Liver (tissue), 9 donors: Measurements from ENCODE around the gene JAK2. TPM values are rescaled to one million over a fixed set of nuclear protein-coding genes. Genes with fewer than 3 reads are reported as not detected.

Experiments used
- DNase-seq: peaks from one replicate; pipeline ENCODE4 v3.0.0-alpha.2; 2017; ENCODE audit warnings: low spot score
- H3K27ac ChIP-seq, 2 donors: one replicate each; pipeline ENCODE4 v1.7.0; 2013; ENCODE audit warnings: inconsistent platforms in 2 of 2, low read length in 2 of 2, control low read depth in 1 of 2, low read depth in 1 of 2, mild to moderate bottlenecking in 1 of 2
- H3K27me3 ChIP-seq, 4 donors: one replicate each; pipeline versions ENCODE4 v1.6.1 to v1.7.0; 2013; ENCODE audit warnings: low read length in 3 of 4, inconsistent platforms in 1 of 4, mild to moderate bottlenecking in 1 of 4, moderate library complexity in 1 of 4; ENCODE audit not compliant: control insufficient read depth in 4 of 4, insufficient read depth in 4 of 4
- H3K36me3 ChIP-seq, 4 donors: one replicate each; pipeline versions ENCODE4 v1.6.1 to v1.7.0; 2013; ENCODE audit warnings: low read length in 3 of 4, mild to moderate bottlenecking in 3 of 4, low read depth in 1 of 4, moderate library complexity in 1 of 4; ENCODE audit not compliant: control insufficient read depth in 4 of 4, insufficient read depth in 3 of 4
- H3K4me1 ChIP-seq, 4 donors: one replicate each; pipeline versions ENCODE4 v1.6.1 to v1.7.0; 2013; ENCODE audit warnings: low read length in 3 of 4, mild to moderate bottlenecking in 3 of 4, moderate library complexity in 1 of 4; ENCODE audit not compliant: control insufficient read depth in 4 of 4, insufficient read depth in 4 of 4
- H3K4me3 ChIP-seq, 3 donors: one replicate each; pipeline versions ENCODE4 v1.6.1 to v1.7.0; 2013; ENCODE audit warnings: low read length in 3 of 3, control low read depth in 1 of 3, low read depth in 1 of 3, mild to moderate bottlenecking in 1 of 3
- H3K9ac ChIP-seq, 2 donors: one replicate each; pipeline ENCODE4 v1.7.0; 2013; ENCODE audit warnings: low read length in 2 of 2, mild to moderate bottlenecking in 2 of 2, moderate library complexity in 2 of 2, control low read depth in 1 of 2, low read depth in 1 of 2
- H3K9me3 ChIP-seq, 4 donors: one replicate each; pipeline versions ENCODE4 v1.6.1 to v1.7.0; 2013; ENCODE audit warnings: low read length in 3 of 4; ENCODE audit not compliant: control insufficient read depth in 4 of 4
- FOXA1 ChIP-seq: IDR thresholded peaks from 2 replicates; pipeline ENCODE4 v1.6.1; 2016; ENCODE audit warnings: antibody characterized with exemption
- FOXA2 ChIP-seq: IDR thresholded peaks from 2 replicates; pipeline ENCODE4 v1.6.1; 2016; ENCODE audit warnings: antibody characterized with exemption
- HNF4A ChIP-seq, 2 donors: conservative IDR thresholded peaks; 2 replicates each; pipeline ENCODE4 v1.6.1; 2016; ENCODE audit warnings: antibody characterized with exemption in 2 of 2, mild to moderate bottlenecking in 2 of 2
- HNF4G ChIP-seq: IDR thresholded peaks from 2 replicates; pipeline ENCODE4 v1.6.1; 2016; ENCODE audit warnings: antibody characterized with exemption
- JUND ChIP-seq, 2 donors: IDR thresholded peaks; 2 replicates each; pipeline ENCODE4 v1.6.1; 2016; ENCODE audit warnings: antibody characterized with exemption in 2 of 2
- REST ChIP-seq: IDR thresholded peaks from 2 replicates; pipeline ENCODE4 v1.6.1; 2016; ENCODE audit warnings: antibody characterized with exemption, mild to moderate bottlenecking
- RXRA ChIP-seq, 2 donors: IDR thresholded peaks; 2 replicates each; pipeline ENCODE4 v1.6.1; 2017 to 2018; ENCODE audit warnings: antibody characterized with exemption in 2 of 2, mild to moderate bottlenecking in 1 of 2
- SP1 ChIP-seq: IDR thresholded peaks from 2 replicates; pipeline ENCODE4 v1.6.1; 2018; ENCODE audit warnings: antibody characterized with exemption, mild to moderate bottlenecking
- YY1 ChIP-seq: IDR thresholded peaks from 2 replicates; pipeline ENCODE4 v1.6.1; 2016; ENCODE audit warnings: antibody characterized with exemption, mild to moderate bottlenecking
- ZBTB33 ChIP-seq: IDR thresholded peaks from 2 replicates; pipeline ENCODE4 v1.6.1; 2016; ENCODE audit warnings: antibody characterized with exemption
- WGBS: extraction: QIAGEN DNeasy Blood & Tissue Kit; methylation state at CpG from one replicate; pipeline ENCODE4 v1.1.7; 2013; 5-methylcytosine and 5-hydroxymethylcytosine counted together
- polyA plus RNA-seq, 2 donors: library from polyadenylated mRNA; stranded (reverse) in 1 of 2; unstranded in 1 of 2; fragments of 200-250 nt in 1 of 2; fragments of >200 nt in 1 of 2; fragmentation: Nextera tagmentation in 1 of 2; extraction: Ambion mirVana in 1 of 2; gene quantifications; one replicate each; pipeline versions ENCODE4 v1.2.1 to v1.2.3, GENCODE V29; 2013 to 2015
- total RNA-seq, 2 donors: library from RNA; depleted of rRNA; stranded (reverse); fragments of >200 nt; gene quantifications; one replicate each; pipeline ENCODE4 v1.2.3, GENCODE V29; 2014
- donor health status: healthy.
- donor health status: healthy.
- donor health status: healthy.
- donor health status: healthy.
- donor health status: healthy.

Gene JAK2
- total and polyA plus RNA-seq, 4 donors = 1.5 to 21.5 (median 5.1) TPM

DNA sequence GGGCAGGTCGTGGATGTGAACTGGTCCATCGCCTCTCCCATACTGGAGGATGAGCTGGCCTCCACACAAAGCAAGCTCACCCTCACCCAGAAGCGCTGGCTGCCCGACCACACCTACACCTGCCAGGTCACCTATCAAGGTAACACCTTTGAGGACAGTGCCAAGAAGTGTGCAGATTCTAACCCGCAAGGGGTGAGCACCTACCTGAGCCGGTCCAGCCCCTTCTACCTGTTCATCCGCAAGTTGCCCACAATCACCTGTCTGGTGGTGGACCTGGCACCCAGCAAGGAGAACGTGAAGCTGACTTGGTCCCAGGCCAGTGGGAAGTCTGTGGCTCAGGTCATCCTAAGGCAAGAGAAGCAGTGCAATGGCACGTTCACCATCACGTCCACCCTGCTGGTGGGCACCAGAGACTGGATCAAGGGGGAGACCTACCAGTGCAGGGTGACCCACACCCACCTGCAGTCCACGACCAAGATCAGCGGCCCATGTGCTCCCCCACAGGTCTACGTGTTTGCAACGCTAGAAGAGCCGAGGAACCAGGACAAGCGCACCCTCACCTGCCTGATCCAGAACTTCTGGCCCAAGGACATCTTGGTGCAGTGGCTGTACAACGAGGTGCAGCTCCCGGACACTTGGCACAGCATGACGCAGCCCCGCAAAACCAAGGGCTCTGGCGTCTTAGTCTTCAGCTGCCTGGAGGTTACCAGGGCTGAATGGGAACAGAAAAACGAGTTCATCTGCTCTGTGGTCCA lies 129.1 kb downstream of the JAK2 start:
- H3K9ac ChIP-seq = no peak overlapping the region
- DNase-seq = no peak
- TF ChIP-seq JUND (IDR thresholded peaks at IDR 0.05) = no peak
- TF ChIP-seq SP1 = no peak
- 99% methylated on average over 22 of the region's 22 CpGs for WGBS
- H3K27ac ChIP-seq = no peak overlapping the region
- H3K4me3 ChIP-seq = no peak overlapping the region
- peaks cover 0 to 4% (median 3%) of the 10 kb centered on the region in 4 donors for H3K9me3 ChIP-seq
- no peaks in the 10 kb centered on the region for H3K4me1 ChIP-seq
- peaks cover 4 to 29% (median 13%) of the 10 kb centered on the region in 4 donors for H3K36me3 ChIP-seq
- no peaks in the 10 kb centered on the region for H3K27me3 ChIP-seq

GRCh38 chr9:5122116-5122515 lies 137.0 kb downstream of the JAK2 start:
- Histone ChIP-seq H3K4me1 (no peaks in the 10 kb centered on the region), H3K36me3 (peaks cover 0 to 11% (median 8%) of the 10 kb centered on the region in 4 donors), H3K9me3 (no peaks in the 10 kb centered on the region), H3K4me3 (no peak overlapping the region), H3K9ac (no peak overlapping the region), H3K27me3 (no peaks in the 10 kb centered on the region), H3K27ac (no peak overlapping the region)
- TF ChIP-seq RXRA (IDR thresholded peaks at IDR 0.05) (no peak), YY1 (no peak), FOXA1 (no peak), REST (no peak), FOXA2 (no peak), ZBTB33 (no peak), HNF4G (no peak), JUND (IDR thresholded peaks at IDR 0.05) (no peak), HNF4A (conservative IDR thresholded peaks at IDR 0.05) (no peak)
- no peak for DNase-seq
- WGBS = 93% methylated on average over 1 of the region's 1 CpG

DNA sequence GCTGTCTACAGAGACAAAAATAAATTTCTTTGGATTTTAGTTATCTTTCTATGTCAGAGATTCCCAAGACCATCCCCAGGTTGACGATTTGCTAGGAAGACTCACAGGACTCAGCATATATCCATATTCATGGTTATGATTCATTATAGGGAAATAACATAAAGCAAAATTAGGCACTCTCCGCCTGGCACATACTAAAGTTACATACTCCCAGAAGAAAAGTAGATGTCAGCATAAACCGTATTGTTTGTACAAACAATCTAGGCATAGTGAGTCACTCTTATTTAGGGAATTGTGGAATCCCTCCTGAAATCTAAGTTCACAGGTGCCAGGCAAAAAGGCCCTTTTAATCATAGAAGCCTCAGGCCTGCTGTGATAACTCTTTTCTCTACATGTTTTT lies 137.4 kb downstream of the JAK2 start:
- no peak overlapping the region for H3K9ac ChIP-seq
- H3K9me3 ChIP-seq = no peaks in the 10 kb centered on the region
- no peaks in the 10 kb centered on the region for H3K4me1 ChIP-seq
- H3K27ac ChIP-seq = no peak overlapping the region
- H3K27me3 ChIP-seq = no peaks in the 10 kb centered on the region
- no peak for TF ChIP-seq SP1
- no peak for TF ChIP-seq JUND (IDR thresholded peaks at IDR 0.05)
- DNase-seq = no peak
- peaks cover 0 to 15% (median 8%) of the 10 kb centered on the region in 4 donors for H3K36me3 ChIP-seq
- H3K4me3 ChIP-seq = no peak overlapping the region
- WGBS = 96% methylated on average over 3 of the region's 3 CpGs
